T-cell (primary cell): ENCODE data around the gene MEST. TPM values are rescaled to one million over a fixed set of nuclear protein-coding genes. Genes with fewer than 3 reads are reported as not detected.
"Not testable (repeated sequence)": the region's sequence is repeated elsewhere in the genome, so short reads cannot be mapped to it uniquely, and the experiment has no call there.

ENCODE experiments used
- ATAC-seq, 4 experiments: fragments of 200-7000 bp in 3 of 4; fragments of 150-1000 bp in 1 of 4; cut with Tn5 transposase; replicated peaks in 1 of 4; 1 replicate in 3 of 4; 2 replicates in 1 of 4; pipeline ENCODE4 v1.10.0; 2021; ENCODE audit warnings: moderate library complexity in 3 of 4, mild to moderate bottlenecking in 2 of 4, moderate number of reproducible peaks in 1 of 4
- CTCF ChIA-PET, 2 donors: fragments of 300-600 bp; sonication (Branson Sonifier 250); formaldehyde crosslinking; loops; one replicate each; lab custom pipeline; 2022; ENCODE audit warnings: antibody characterized with exemption in 2 of 2; lab: Charles Lee
- POLR2A ChIA-PET, 2 donors: fragments of 300-600 bp; sonication (Branson Sonifier 250); formaldehyde crosslinking; loops; one replicate each; lab custom pipeline; 2022; ENCODE audit warnings: antibody characterized with exemption in 2 of 2; lab: Charles Lee
- DNase-seq, 35 experiments: peaks; one replicate each; pipeline versions ENCODE4 v3.0.0 to v3.0.0-alpha.2; 2013 to 2023
- H3K27ac ChIP-seq: one replicate; pipeline ENCODE4 v1.5.1; 2013; ENCODE audit warnings: low read length
- H3K27me3 ChIP-seq, 2 experiments: replicated peaks in 1 of 2; 1 replicate in 1 of 2; 2 replicates in 1 of 2; pipeline versions ENCODE4 v1.6.1 to v1.7.0; 2013; ENCODE audit warnings: low read length in 1 of 2, mixed read lengths in 1 of 2; ENCODE audit not compliant: control insufficient read depth in 2 of 2, insufficient read depth in 2 of 2; ENCODE audit errors: extremely low read depth in 1 of 2
- H3K36me3 ChIP-seq, 2 donors: 1 replicate in 1 of 2; 2 replicates in 1 of 2; pipeline versions ENCODE4 v1.6.1 to v1.7.0; 2013; ENCODE audit warnings: low read length in 1 of 2; ENCODE audit not compliant: control insufficient read depth in 2 of 2, insufficient read depth in 1 of 2; ENCODE audit errors: extremely low read depth in 1 of 2
- H3K4me1 ChIP-seq, 2 experiments: 1 replicate in 1 of 2; 2 replicates in 1 of 2; pipeline versions ENCODE4 v1.6.1 to v1.7.0; 2013; ENCODE audit warnings: low read length in 2 of 2, mixed read lengths in 1 of 2; ENCODE audit not compliant: insufficient read depth in 2 of 2, control insufficient read depth in 1 of 2; ENCODE audit errors: extremely low read depth in 1 of 2
- H3K4me3 ChIP-seq, 2 donors: 1 replicate in 1 of 2; 2 replicates in 1 of 2; pipeline versions ENCODE4 v1.5.1 to v1.7.0; 2013; ENCODE audit warnings: mild to moderate bottlenecking in 2 of 2, low read length in 1 of 2, moderate library complexity in 1 of 2; ENCODE audit not compliant: control insufficient read depth in 1 of 2; ENCODE audit errors: extremely low read depth in 1 of 2
- H3K9me3 ChIP-seq: 2 replicates; pipeline ENCODE4 v1.7.0; 2013
- H3K27ac Mint-ChIP-seq, 2 donors: one replicate each; pipeline ENCODE4 v1.8.0; 2020 to 2021; ENCODE audit warnings: mild to moderate bottlenecking in 2 of 2, mixed read lengths in 2 of 2
- H3K27me3 Mint-ChIP-seq, 2 donors: one replicate each; pipeline ENCODE4 v1.8.0; 2021 to 2022; ENCODE audit warnings: mixed read lengths in 2 of 2
- H3K36me3 Mint-ChIP-seq: one replicate; pipeline ENCODE4 v1.8.0; 2021; ENCODE audit warnings: mixed read lengths
- H3K4me1 Mint-ChIP-seq, 3 donors: one replicate each; pipeline ENCODE4 v1.8.0; 2020 to 2022; ENCODE audit warnings: mixed read lengths in 3 of 3, mild to moderate bottlenecking in 1 of 3
- H3K4me3 Mint-ChIP-seq, 3 donors: one replicate each; pipeline ENCODE4 v1.8.0; 2020 to 2022; ENCODE audit warnings: mild to moderate bottlenecking in 3 of 3, mixed read lengths in 3 of 3, moderate library complexity in 3 of 3
- H3K9me3 Mint-ChIP-seq, 3 donors: one replicate each; pipeline ENCODE4 v1.8.0; 2020 to 2022; ENCODE audit warnings: mixed read lengths in 3 of 3
- WGBS: methylation state at CpG from one replicate; pipeline ENCODE4 v1.1.5; 2013; ENCODE audit warnings: missing lambda C conversion rate; ENCODE audit not compliant: insufficient coverage; 5-methylcytosine and 5-hydroxymethylcytosine counted together
- total RNA-seq, 35 experiments: library from RNA in 6 of 35; stranded (reverse) in 6 of 35; fragments of 120-200 nt in 1 of 35; gene quantifications; one replicate each; pipeline versions ENCODE4 v1.2.1 to v1.2.4 and lab custom pipeline; 2013 to 2026

The MEST gene
- total RNA-seq, 5 donors from 2014 or later (not counting 1 experiment from before 2014, with no cell fraction given) = 3.1 to 8.2 (median 5.6) TPM

DNA sequence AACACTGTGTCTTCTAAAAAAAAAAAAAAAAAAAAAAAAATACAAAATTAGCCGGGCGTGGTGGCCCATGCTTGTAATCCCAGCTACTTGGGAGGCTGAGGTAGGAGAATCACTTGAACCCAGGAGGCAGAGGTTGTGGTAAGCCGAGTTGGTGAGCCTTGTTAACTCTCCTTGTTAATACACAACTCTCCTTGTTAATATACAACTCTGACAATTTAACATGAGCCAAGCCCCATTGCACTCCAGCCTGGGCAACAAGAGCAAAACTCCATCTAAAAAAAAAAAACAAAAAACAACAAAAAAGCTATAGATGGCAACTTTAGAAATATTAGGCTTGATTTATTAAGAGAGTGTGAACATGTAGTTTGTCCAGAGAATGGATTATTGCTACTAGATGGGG, 20.2 kb downstream of the MEST start:
- H3K27ac ChIP-seq, H3K4me3 ChIP-seq, H3K27ac Mint-ChIP-seq, H3K4me1 Mint-ChIP-seq, DNase-seq, CTCF ChIA-PET, ATAC-seq, H3K36me3 Mint-ChIP-seq, H3K9me3 Mint-ChIP-seq, H3K9me3 ChIP-seq, H3K4me1 ChIP-seq, H3K27me3 Mint-ChIP-seq, H3K4me3 Mint-ChIP-seq, H3K27me3 ChIP-seq: not testable (repeated sequence)
- POLR2A ChIA-PET = interaction anchor here in 1 of 2 donors (0.6 kb wide), 1 partner anchor 121 kb away, joined by 3 read pairs; no protein-coding TSS in a partner anchor
- peaks cover 6 to 11% of the 10 kb centered on the region in 2 donors for H3K36me3 ChIP-seq
- WGBS = no CpG with 5 or more reads among the region's 3 CpGs

GRCh38 chr7:130513447-130513846, 21.6 kb downstream of the MEST start:
- no peaks in the 10 kb centered on the region for H3K27me3 ChIP-seq
- CTCF ChIA-PET = no interaction called here
- Mint-ChIP-seq H3K27me3 (no peaks in the 10 kb centered on the region), H3K4me1 (no peaks in the 10 kb centered on the region), H3K9me3 (no peaks in the 10 kb centered on the region), H3K36me3 (no peaks in the 10 kb centered on the region), H3K4me3 (no peak overlapping the region), H3K27ac (no peak overlapping the region)
- H3K4me3 ChIP-seq = no peak overlapping the region
- ATAC-seq = no peak
- H3K27ac ChIP-seq = no peak overlapping the region
- H3K4me1 ChIP-seq = no peaks in the 10 kb centered on the region
- H3K36me3 ChIP-seq = peaks cover 3 to 6% of the 10 kb centered on the region in 2 donors
- no peaks in the 10 kb centered on the region for H3K9me3 ChIP-seq
- WGBS = 83% methylated on average over 1 of the region's 1 CpG
- no peak for DNase-seq
- POLR2A ChIA-PET = no interaction called here

DNA sequence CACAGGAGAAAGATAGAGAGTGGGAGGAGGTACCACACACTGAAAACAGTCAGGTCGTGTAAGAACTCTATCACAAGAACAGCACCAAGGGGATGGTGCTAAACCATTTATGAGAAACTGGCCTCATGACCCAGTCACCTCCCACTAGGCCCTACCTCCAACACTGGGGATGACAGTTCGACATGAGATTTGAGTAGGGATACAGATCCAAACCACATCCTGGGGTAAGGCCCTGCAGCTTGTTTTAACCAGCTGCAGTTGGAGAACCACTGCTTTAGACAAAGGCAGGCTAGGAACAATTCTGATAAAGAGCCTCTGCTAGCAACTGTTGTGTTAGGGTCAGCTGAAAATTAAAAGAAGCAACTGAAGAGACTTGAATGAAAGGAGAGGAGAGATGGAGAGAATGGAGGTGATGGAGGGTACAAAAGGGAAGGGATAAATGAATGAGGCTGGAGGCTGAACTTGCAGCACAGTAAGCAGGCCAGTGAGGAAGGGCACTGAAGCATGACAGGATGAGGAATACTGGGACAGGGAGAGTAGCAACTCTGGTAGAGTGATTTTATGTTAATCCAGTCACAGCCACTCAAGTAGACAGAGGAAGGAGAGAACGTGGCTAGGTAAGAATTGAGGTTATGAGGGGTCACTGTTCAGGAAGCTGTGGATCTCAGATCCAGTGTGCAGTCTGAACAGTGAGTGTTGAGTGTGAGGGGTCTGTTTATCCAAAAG, 23.6 kb downstream of the MEST start:
- no peak for DNase-seq
- Histone ChIP-seq H3K9me3 (no peaks in the 10 kb centered on the region), H3K4me1 (no peaks in the 10 kb centered on the region), H3K4me3 (no peak overlapping the region), H3K27ac (no peak overlapping the region), H3K27me3 (no peaks in the 10 kb centered on the region), H3K36me3 (peaks cover 0 to 6% of the 10 kb centered on the region in 2 donors)
- Mint-ChIP-seq H3K4me1 (no peaks in the 10 kb centered on the region), H3K27ac (no peak overlapping the region), H3K9me3 (no peaks in the 10 kb centered on the region), H3K27me3 (no peaks in the 10 kb centered on the region), H3K4me3 (no peak overlapping the region), H3K36me3 (no peaks in the 10 kb centered on the region)
- POLR2A ChIA-PET = no interaction called here
- no peak for ATAC-seq
- 67% methylated on average over 1 of the region's 3 CpGs for WGBS
- CTCF ChIA-PET = no interaction called here

GRCh38 chr7:130521258-130521951, 29.5 kb downstream of the MEST start:
- 100% methylated on average over 2 of the region's 4 CpGs for WGBS
- Histone ChIP-seq H3K36me3 (no peaks in the 10 kb centered on the region), H3K27ac (no peak overlapping the region), H3K27me3 (no peaks in the 10 kb centered on the region), H3K4me3 (no peak overlapping the region), H3K9me3 (no peaks in the 10 kb centered on the region), H3K4me1 (no peaks in the 10 kb centered on the region)
- no peaks in the 10 kb centered on the region for H3K27me3 Mint-ChIP-seq
- ChIA-PET POLR2A (no interaction called here), CTCF (no interaction called here)
- ATAC-seq = no peak
- H3K4me3 Mint-ChIP-seq = no peak overlapping the region
- H3K9me3 Mint-ChIP-seq = no peaks in the 10 kb centered on the region
- DNase-seq = no peak
- no peaks in the 10 kb centered on the region for H3K36me3 Mint-ChIP-seq
- no peaks in the 10 kb centered on the region for H3K4me1 Mint-ChIP-seq
- H3K27ac Mint-ChIP-seq = no peak overlapping the region

DNA sequence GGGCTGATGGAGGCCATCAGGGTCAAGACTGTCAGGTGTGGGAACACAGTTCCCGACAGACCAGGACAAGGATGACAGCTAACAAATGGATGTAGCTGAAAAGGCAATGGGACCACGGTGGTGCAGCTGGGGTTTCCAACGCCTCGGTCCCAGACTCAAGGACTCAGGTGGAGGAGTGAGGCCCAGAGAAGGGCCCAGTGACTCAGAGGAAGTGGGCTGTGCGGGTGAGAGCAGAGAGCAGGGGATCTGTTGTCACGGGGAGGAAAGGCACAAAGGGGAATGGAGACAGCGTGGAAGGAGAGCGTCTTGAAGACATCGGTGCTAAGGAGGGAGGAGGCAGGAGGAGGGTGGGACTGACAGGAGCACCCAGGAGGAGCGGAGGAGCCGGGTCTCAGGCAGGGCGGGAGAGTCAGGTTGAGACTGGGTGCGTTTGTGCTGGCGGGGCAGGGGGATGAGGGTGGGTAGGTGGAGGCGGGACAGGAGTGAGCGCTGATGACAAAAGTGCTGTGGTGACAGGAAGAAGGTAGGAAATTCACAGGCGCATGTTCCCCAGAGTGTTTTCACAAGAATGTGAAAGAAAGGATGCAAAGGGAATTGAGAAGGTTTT, 31.7 kb downstream of the MEST start:
- H3K4me1 Mint-ChIP-seq, H3K36me3 ChIP-seq, H3K9me3 ChIP-seq, H3K36me3 Mint-ChIP-seq, H3K27ac Mint-ChIP-seq, H3K4me3 ChIP-seq, CTCF ChIA-PET, ATAC-seq, H3K27me3 ChIP-seq, H3K9me3 Mint-ChIP-seq, H3K4me3 Mint-ChIP-seq, H3K27ac ChIP-seq, H3K27me3 Mint-ChIP-seq, DNase-seq, H3K4me1 ChIP-seq, POLR2A ChIA-PET: not testable (repeated sequence)
- WGBS = 76% methylated on average over 9 of the region's 17 CpGs

DNA sequence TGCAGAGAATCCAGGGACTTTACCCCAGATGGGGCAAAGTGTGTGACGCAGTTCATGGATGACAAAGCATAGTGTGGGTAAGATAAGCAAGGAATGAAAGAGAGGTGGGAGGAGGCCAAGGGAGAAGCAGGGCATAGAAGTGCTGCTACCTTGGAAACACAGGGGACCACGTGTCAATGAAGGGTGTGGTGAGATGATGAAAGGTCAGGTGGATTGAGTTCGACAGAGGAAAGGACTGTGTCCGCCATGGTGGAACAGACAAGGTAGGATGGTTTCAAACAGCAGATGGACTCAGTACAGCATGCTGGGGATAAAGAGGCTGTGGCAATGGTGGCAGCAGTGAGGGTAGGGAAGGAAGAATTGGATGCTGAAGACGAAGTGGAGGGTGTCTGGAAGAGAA, 32.7 kb downstream of the MEST start:
- no peak for DNase-seq
- H3K4me3 Mint-ChIP-seq = no peak overlapping the region
- H3K9me3 Mint-ChIP-seq = no peaks in the 10 kb centered on the region
- Histone ChIP-seq H3K4me1 (no peaks in the 10 kb centered on the region), H3K27ac (no peak overlapping the region), H3K9me3 (no peaks in the 10 kb centered on the region), H3K36me3 (no peaks in the 10 kb centered on the region), H3K4me3 (no peak overlapping the region), H3K27me3 (no peaks in the 10 kb centered on the region)
- H3K27me3 Mint-ChIP-seq = no peaks in the 10 kb centered on the region
- ChIA-PET CTCF (no interaction called here), POLR2A (no interaction called here)
- ATAC-seq = no peak
- H3K36me3 Mint-ChIP-seq = peaks cover 9% of the 10 kb centered on the region
- no peak overlapping the region for H3K27ac Mint-ChIP-seq
- WGBS = 90% methylated on average over 4 of the region's 5 CpGs
- H3K4me1 Mint-ChIP-seq = peaks cover 0 to 4% (median 4%) of the 10 kb centered on the region in 3 donors
